EL (cell line): ENCODE data around the gene ECI2.
"Not testable (repeated sequence)": the region's sequence is repeated elsewhere in the genome, so short reads cannot be mapped to it uniquely, and the experiment has no call there.

Source experiments
- DNase-seq: peaks from one replicate; pipeline ENCODE4 v3.0.0-alpha.2; 2016

ECI2 gene

GRCh38 chr6:4101298-4101697 is 34.1 kb downstream of the ECI2 start:
- DNase-seq, result no peak

GRCh38 chr6:4100655-4101054 is 34.7 kb downstream of the ECI2 start:
- no peak for DNase-seq

GRCh38 chr6:4093288-4093687 is 42.1 kb downstream of the ECI2 start:
- no peak for DNase-seq

GRCh38 chr6:4091941-4092340 is 43.4 kb downstream of the ECI2 start:
- no peak for DNase-seq

- not testable (repeated sequence) for DNase-seq
Observed at GRCh38 chr6:4090043-4090442, 45.3 kb downstream of the ECI2 start.

- no peak for DNase-seq
Observed at GRCh38 chr6:4088704-4089103, 46.7 kb downstream of the ECI2 start.

GRCh38 chr6:4085332-4085700 is 50.1 kb downstream of the ECI2 start:
- DNase-seq, result peak; percentile 17

GRCh38 chr6:4084444-4085331 is 50.7 kb downstream of the ECI2 start:
- no peak for DNase-seq

- no peak for DNase-seq
Observed at GRCh38 chr6:4078691-4079471, 56.5 kb downstream of the ECI2 start, which contains the start of gene FAM217A. Gene FAM217A (minus strand): TSS chr6:4079137. CDS start chr6:4077414, 1,723 bp downstream.

GRCh38 chr6:4074478-4075235 is 60.7 kb downstream of the ECI2 start:
- no peak for DNase-seq

- DNase-seq, result no peak
Observed at GRCh38 chr6:4071330-4071729, 64.0 kb downstream of the ECI2 start.

GRCh38 chr6:4069199-4069598 is 66.2 kb downstream of the ECI2 start:
- DNase-seq, result no peak

- no peak for DNase-seq
Observed at GRCh38 chr6:4067673-4068072, 67.7 kb downstream of the ECI2 start.

GRCh38 chr6:4066029-4066755 is 69.2 kb downstream of the ECI2 start:
- DNase-seq, result no peak
